OCI-LY3 (cell line): ENCODE measurements around the gene KIF17.

Experiments used
- H2AFZ ChIP-seq: fragments of 200-600, 300-600 bp; shearing (Covaris generic); 2 replicates; pipeline ENCODE4 v1.6.0; 2014; ENCODE audit warnings: antibody characterized with exemption, low read depth, low read length
- H3K27ac ChIP-seq: fragments of 200-600, 300-600 bp; sonication (generic); 2 replicates; pipeline ENCODE4 v1.5.1; 2014; ENCODE audit warnings: mild to moderate bottlenecking, low read length, moderate library complexity, mixed read lengths
- H3K27me3 ChIP-seq: fragments of 200-600, 300-600 bp; sonication (generic); 2 replicates; pipeline ENCODE4 v1.6.1; 2014; ENCODE audit warnings: low read depth, low read length, mixed read lengths
- H3K36me3 ChIP-seq: fragments of 200-600, 300-600 bp; sonication (generic); replicated peaks from 2 replicates; pipeline ENCODE3; 2014; ENCODE audit warnings: low read depth, low read length, mixed read lengths
- H3K4me1 ChIP-seq: fragments of 300-600, 200-600 bp; sonication (generic); 2 replicates; pipeline ENCODE4 v1.6.1; 2014; ENCODE audit warnings: low read length, mixed read lengths
- H3K4me2 ChIP-seq: fragments of 200-600, 300-600 bp; sonication (generic); 2 replicates; pipeline ENCODE4 v1.6.1; 2014; ENCODE audit warnings: low read length, mixed read lengths
- H3K4me3 ChIP-seq: fragments of 300-600, 200-600 bp; sonication (generic); 2 replicates; pipeline ENCODE4 v1.5.1; 2014; ENCODE audit warnings: antibody characterized with exemption, mild to moderate bottlenecking, low read length, moderate library complexity
- H3K79me2 ChIP-seq: fragments of 300-600, 200-600 bp; shearing (Covaris generic); 2 replicates; pipeline ENCODE4 v1.6.1; 2014; ENCODE audit warnings: mild to moderate bottlenecking, low read length, mixed read lengths
- H3K9ac ChIP-seq: fragments of 300-600, 200-600 bp; shearing (Covaris generic); 2 replicates; pipeline ENCODE4 v1.6.0; 2014; ENCODE audit warnings: mild to moderate bottlenecking, low read length, moderate library complexity
- H3K9me3 ChIP-seq: fragments of 200-600, 300-600 bp; shearing (Covaris generic); 2 replicates; pipeline ENCODE4 v1.6.1; 2014; ENCODE audit warnings: low read length, mixed read lengths; ENCODE audit not compliant: insufficient read depth
- H4K20me1 ChIP-seq: fragments of 200-600, 300-600 bp; sonication (generic); 2 replicates; pipeline ENCODE4 v1.6.1; 2016; ENCODE audit warnings: low read length, mixed read lengths; ENCODE audit not compliant: insufficient read depth
- EZH2phosphoT487 ChIP-seq: fragments of 200-600 bp; shearing (Covaris generic); IDR thresholded peaks from 2 replicates; pipeline ENCODE4 v1.6.1; 2018; ENCODE audit warnings: antibody characterized with exemption, mixed run types, low read depth
- TF ChIP-seq, protein P1 (sequence below): fragments of 200-600, 300-600 bp; sonication (generic); IDR thresholded peaks from 2 replicates; pipeline ENCODE4 v1.5.1; 2014; ENCODE audit warnings: antibody characterized with exemption, low read length, low read depth

Gene KIF17

DNA sequence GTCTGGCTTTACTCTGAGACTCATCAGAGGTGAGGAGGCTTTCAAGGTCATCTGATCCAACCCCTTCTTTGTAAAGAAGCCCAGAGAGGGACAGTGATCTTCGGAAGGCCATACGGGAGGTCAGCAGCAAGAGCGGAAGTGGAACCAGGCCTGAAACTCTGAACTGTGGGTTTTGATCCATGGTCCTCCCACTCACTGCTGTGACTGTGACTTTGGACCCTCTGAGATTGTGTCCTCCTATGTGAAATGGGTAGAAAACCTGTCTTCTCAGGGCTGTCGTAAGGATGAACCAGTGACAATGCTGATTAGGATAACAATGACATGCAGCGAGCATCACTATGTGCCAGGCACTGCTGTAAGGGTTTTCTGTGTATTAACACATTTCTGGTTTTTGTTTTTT is 46.9 kb downstream of the KIF17 start:
- H2AFZ ChIP-seq = no peak overlapping the region

DNA sequence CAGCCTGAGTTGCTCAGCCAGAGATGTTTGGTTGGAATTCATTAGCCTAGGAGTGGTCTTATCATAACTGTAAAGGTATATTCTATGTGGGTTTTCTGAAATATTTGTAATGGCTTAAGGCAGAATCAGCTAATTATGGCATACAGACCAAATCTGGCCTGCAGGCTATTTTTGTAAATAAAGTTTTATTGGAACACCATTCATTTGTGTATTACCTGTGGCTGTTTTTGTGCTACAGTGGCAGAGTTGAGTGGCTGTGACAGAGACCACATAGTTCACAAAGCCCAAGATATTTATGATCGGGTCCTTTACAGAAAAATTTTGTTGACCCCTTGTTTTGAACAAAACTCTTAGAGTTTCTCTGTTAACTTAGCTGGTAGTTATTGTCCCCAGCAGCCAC is 49.2 kb downstream of the KIF17 start:
- no peak overlapping the region for H3K4me2 ChIP-seq
- no peak overlapping the region for H3K27ac ChIP-seq
- no peaks in the 10 kb centered on the region for H3K36me3 ChIP-seq
- TF ChIP-seq, protein P1, sequence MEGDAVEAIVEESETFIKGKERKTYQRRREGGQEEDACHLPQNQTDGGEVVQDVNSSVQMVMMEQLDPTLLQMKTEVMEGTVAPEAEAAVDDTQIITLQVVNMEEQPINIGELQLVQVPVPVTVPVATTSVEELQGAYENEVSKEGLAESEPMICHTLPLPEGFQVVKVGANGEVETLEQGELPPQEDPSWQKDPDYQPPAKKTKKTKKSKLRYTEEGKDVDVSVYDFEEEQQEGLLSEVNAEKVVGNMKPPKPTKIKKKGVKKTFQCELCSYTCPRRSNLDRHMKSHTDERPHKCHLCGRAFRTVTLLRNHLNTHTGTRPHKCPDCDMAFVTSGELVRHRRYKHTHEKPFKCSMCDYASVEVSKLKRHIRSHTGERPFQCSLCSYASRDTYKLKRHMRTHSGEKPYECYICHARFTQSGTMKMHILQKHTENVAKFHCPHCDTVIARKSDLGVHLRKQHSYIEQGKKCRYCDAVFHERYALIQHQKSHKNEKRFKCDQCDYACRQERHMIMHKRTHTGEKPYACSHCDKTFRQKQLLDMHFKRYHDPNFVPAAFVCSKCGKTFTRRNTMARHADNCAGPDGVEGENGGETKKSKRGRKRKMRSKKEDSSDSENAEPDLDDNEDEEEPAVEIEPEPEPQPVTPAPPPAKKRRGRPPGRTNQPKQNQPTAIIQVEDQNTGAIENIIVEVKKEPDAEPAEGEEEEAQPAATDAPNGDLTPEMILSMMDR = no peak
- no peak for TF ChIP-seq EZH2phosphoT487
- H2AFZ ChIP-seq = no peak overlapping the region
- no peaks in the 10 kb centered on the region for H3K9me3 ChIP-seq
- no peaks in the 10 kb centered on the region for H4K20me1 ChIP-seq
- no peaks in the 10 kb centered on the region for H3K27me3 ChIP-seq
- no peak overlapping the region for H3K4me3 ChIP-seq
- H3K79me2 ChIP-seq = no peaks in the 10 kb centered on the region
- H3K9ac ChIP-seq = no peak overlapping the region
- no peaks in the 10 kb centered on the region for H3K4me1 ChIP-seq

More for the DNA sequence above, 46.9 kb downstream of the KIF17 start:
- no peaks in the 10 kb centered on the region for H3K79me2 ChIP-seq
- no peaks in the 10 kb centered on the region for H3K9me3 ChIP-seq
- H3K27ac ChIP-seq = no peak overlapping the region
- H4K20me1 ChIP-seq = no peaks in the 10 kb centered on the region
- H3K4me2 ChIP-seq = no peak overlapping the region
- no peaks in the 10 kb centered on the region for H3K36me3 ChIP-seq
- no peaks in the 10 kb centered on the region for H3K27me3 ChIP-seq
- no peak for TF ChIP-seq EZH2phosphoT487
- TF ChIP-seq, protein P1 = no peak
- H3K9ac ChIP-seq = no peak overlapping the region
- H3K4me3 ChIP-seq = no peak overlapping the region
- H3K4me1 ChIP-seq = no peaks in the 10 kb centered on the region

DNA sequence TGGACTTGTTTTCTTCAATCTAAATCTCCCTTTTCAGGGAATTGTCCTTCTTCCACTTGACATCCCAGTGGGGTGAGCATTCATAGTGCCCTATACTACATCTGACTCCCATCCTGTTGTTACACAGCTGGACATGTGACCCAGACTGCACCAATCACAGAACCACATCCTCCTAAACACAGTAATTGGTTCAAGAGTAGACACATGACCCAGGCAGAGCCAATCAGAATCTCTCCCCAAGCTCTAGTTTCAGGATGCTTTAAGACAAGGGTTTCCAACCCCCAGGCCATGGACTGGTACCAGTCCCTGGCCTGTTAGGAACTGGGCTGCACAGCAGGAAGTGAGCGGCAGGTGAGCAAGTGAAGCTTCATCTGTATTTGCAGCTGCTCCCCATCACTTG is 51.0 kb downstream of the KIF17 start:
- no peak overlapping the region for H3K9ac ChIP-seq
- H2AFZ ChIP-seq = no peak overlapping the region
- no peaks in the 10 kb centered on the region for H3K9me3 ChIP-seq
- H3K4me1 ChIP-seq = no peaks in the 10 kb centered on the region; the same call in 1 of the 2 replicates
- no peaks in the 10 kb centered on the region for H3K27me3 ChIP-seq
- H3K79me2 ChIP-seq = no peaks in the 10 kb centered on the region
- no peak overlapping the region for H3K4me2 ChIP-seq
- no peak overlapping the region for H3K27ac ChIP-seq
- H3K4me3 ChIP-seq = no peak overlapping the region
- TF ChIP-seq, protein P1 = no peak
- TF ChIP-seq EZH2phosphoT487 = no peak
- H3K36me3 ChIP-seq = no peaks in the 10 kb centered on the region
- no peaks in the 10 kb centered on the region for H4K20me1 ChIP-seq

DNA sequence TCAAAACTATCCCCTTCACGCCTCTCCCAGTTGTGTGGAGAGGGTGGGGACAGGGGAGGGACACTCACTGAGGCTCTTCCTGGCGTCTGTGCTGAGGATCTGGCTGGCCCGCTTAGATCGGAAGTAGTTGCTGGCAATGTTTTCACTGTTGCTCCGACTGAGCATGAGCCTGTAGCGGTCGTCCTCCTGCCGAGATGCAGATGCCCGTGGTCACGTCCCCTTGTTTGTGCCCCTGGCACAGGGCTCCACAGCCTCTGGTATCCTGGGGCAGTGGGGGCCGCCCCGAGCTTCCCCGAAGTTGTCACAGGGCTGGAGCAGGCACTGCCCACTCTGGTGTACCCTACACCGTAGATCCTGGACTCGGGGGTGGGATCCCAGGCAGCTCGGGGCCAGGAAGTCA is 51.7 kb downstream of the KIF17 start:
- no peak for TF ChIP-seq EZH2phosphoT487
- TF ChIP-seq, protein P1 = no peak
- Histone ChIP-seq H3K4me3 (no peak overlapping the region), H4K20me1 (no peaks in the 10 kb centered on the region), H3K4me2 (no peak overlapping the region), H3K27ac (no peak overlapping the region), H3K4me1 (no peaks in the 10 kb centered on the region; the same call in 1 of the 2 replicates), H3K79me2 (peaks cover under 1% of the 10 kb centered on the region), H3K9me3 (no peaks in the 10 kb centered on the region), H3K9ac (no peak overlapping the region), H3K36me3 (no peaks in the 10 kb centered on the region), H2AFZ (no peak overlapping the region), H3K27me3 (no peaks in the 10 kb centered on the region)
